Adipose tissue (tissue), 3 donors: Measurements from ENCODE around the gene RIPK1. TPM values are rescaled to one million over a fixed set of nuclear protein-coding genes. Genes with fewer than 3 reads are reported as not detected.
"Not testable (repeated sequence)": the region's sequence is repeated elsewhere in the genome, so short reads cannot be mapped to it uniquely, and the experiment has no call there.

ENCODE experiments used
- H3K27ac ChIP-seq: one replicate; pipeline ENCODE4 v1.5.1; 2013; ENCODE audit warnings: low read depth, low read length
- WGBS, 3 donors: extraction: QIAGEN DNeasy Blood & Tissue Kit; methylation state at CpG; one replicate each; pipeline ENCODE4 v1.1.7; 2013; 5-methylcytosine and 5-hydroxymethylcytosine counted together
- polyA plus RNA-seq, 3 donors: library from polyadenylated mRNA; stranded (reverse); fragments of 200-250 nt; gene quantifications; one replicate each; pipeline ENCODE4 v1.2.3, GENCODE V29; 2013
- donor health status: healthy with polysubstance abuse.
- donor health status: Bipolar disorder and iron deficiency.
- donor health status: healthy.

The RIPK1 gene
- polyA plus RNA-seq, 3 donors = 10.3 to 21.4 (median 20.0) TPM

DNA sequence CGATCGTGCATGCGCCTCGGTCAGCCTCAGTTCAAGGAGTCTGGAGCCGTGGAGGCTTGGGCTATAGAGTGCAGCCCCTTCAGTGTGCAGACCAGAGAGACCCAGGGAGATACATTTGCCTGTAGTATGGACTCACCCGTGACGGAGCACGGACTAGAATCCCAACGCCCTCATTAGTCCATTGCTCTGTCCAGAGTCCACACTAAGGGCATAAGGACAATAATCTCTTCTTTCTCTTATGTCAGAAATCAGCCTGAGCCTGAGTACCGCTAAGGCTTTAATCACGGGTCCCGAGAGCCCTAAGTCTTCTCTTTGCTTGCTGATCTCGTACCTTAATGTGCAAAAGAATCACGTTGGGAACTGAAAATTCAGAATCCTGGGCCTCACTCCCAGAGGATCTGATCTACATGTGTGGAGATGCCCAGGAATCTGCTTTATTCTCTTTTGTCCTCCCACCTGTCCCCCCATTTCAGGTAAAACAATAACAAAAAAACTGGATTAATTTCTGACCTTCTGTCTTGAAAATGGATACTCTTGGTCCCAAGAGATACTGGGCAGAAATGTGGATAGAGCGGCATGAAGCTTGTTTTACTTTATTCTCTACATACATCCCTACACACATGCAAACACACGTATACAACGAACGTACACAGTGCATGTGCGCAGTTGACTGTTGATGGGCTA is 50.9 kb downstream of the RIPK1 start:
- WGBS, 3 donors = 20 to 24% (median 23%) methylated on average over 19 of the region's 19 CpGs
- H3K27ac ChIP-seq = no peak overlapping the region

DNA sequence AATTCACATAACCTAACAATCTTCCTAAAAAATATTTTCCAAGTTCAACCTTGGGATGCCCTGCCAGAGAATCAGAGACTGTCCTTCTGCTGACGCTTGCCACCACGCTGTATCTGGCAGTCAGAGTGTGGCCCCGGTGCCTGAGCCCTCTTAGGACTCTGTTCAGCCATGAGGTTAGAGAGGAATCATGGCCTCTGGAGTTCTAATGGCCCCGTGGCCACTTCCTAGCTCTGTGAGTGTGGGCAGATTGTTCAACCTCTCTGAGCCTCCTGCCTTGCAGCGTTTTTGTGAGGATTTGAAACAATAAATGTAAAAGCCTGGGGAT is 52.4 kb downstream of the RIPK1 start:
- H3K27ac ChIP-seq = no peak overlapping the region
- 68 to 93% (median 85%) methylated on average over 5 of the region's 5 CpGs for WGBS, 3 donors

- WGBS, 3 donors = 91 to 93% (median 92%) methylated on average over 9 of the region's 9 CpGs
- H3K27ac ChIP-seq = no peak overlapping the region
These were observed 54.5 kb downstream of the RIPK1 start for GRCh38 chr6:3122823-3123182.

DNA sequence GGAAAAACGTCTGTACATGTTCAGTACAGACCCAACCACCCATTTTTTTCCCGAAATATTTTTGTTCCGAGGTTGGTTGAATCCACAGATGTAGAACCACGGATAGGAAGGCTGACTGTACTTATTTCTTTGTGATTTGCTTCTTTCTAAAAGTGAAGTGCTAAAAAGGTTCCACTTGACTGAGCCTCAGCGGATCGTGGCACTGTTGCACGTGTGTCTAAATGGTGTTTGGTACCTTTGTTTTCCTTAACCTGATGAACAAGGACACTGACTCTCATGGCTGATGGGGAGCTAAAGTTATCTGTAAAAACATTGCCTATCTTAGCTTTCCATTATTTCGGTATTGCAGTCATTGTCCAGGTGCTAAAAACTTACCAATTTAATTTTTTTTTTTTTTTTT is 56.4 kb downstream of the RIPK1 start:
- WGBS, 3 donors = 75 to 87% (median 86%) methylated on average over 8 of the region's 8 CpGs

GRCh38 chr6:3125815-3126214 is 57.5 kb downstream of the RIPK1 start:
- no peak overlapping the region for H3K27ac ChIP-seq
- WGBS, 3 donors = 36 to 47% (median 41%) methylated on average over 2 of the region's 2 CpGs

More for the DNA sequence above, 56.4 kb downstream of the RIPK1 start:
- H3K27ac ChIP-seq = no peak overlapping the region

GRCh38 chr6:3128356-3129108 is 60.2 kb downstream of the RIPK1 start:
- H3K27ac ChIP-seq = no peak overlapping the region
- WGBS, 3 donors = 70 to 91% (median 89%) methylated on average over 15 of the region's 15 CpGs

GRCh38 chr6:3131695-3132094 is 63.4 kb downstream of the RIPK1 start:
- H3K27ac ChIP-seq = no peak overlapping the region
- WGBS, 3 donors = 88 to 93% (median 90%) methylated on average over 13 to 15 of the region's 15 CpGs

- 86 to 94% (median 92%) methylated on average over 9 of the region's 9 CpGs for WGBS, 3 donors
These were observed 65.2 kb downstream of the RIPK1 start for GRCh38 chr6:3133515-3133914.

DNA sequence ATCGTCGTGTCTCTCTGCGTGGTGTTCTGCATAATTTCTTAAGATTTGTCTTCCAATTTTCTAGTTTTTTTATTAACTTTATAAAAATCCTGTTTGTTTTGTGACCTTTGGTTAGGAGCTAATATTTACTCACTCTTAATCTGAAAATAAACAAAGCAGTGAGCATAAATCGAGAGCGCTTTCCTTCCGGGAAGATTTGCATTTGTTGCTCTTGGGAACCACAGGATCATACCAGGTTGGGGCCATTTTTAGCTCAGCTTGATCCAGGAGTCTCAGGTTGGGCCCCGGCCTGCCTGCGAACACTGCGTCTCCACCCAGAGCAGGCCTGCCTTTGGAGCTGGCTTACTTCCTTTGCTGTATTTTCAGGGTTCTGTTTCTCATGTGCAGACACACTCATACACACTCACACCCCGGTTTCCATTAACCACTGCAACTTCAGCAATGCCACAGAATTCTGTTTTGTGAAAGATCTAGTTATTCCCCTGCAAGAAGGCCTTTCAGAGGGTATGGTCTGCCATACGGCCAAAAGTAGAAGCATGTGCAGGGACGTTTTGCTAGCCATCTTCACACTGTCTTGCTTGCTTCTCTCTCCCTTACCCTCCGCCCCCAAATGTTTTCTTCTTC is 67.5 kb downstream of the RIPK1 start:
- 37 to 94% (median 90%) methylated on average over 13 of the region's 13 CpGs for WGBS, 3 donors
- no peak overlapping the region for H3K27ac ChIP-seq

More at GRCh38 chr6:3133515-3133914, 65.2 kb downstream of the RIPK1 start:
- no peak overlapping the region for H3K27ac ChIP-seq

- H3K27ac ChIP-seq = no peak overlapping the region
- 42 to 92% (median 89%) methylated on average over 8 of the region's 8 CpGs for WGBS, 3 donors
These were observed 68.2 kb downstream of the RIPK1 start for GRCh38 chr6:3136292-3137011.

- WGBS, 3 donors = 57 to 95% (median 94%) methylated on average over 12 of the region's 12 CpGs
- H3K27ac ChIP-seq = no peak overlapping the region
These were observed 68.9 kb downstream of the RIPK1 start for GRCh38 chr6:3137057-3137777.

DNA sequence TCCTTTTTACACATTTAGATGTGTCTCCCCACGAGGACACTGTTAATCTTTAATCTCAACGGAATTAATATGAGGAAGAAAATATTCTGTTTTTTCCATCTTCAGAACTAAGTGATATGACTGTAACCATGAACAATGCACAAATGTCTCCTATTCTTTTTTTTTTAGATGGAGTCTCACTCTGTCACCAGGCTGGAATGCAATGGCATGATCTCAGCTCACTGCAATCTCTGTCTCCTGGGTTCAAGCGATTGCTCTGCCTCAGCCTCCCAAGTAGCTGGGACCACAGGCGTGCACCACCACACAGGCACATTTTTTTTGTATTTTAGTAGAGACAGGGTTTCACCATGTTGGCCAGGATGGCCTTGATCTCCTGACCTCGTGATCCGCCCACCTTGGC is 69.6 kb downstream of the RIPK1 start:
- H3K27ac ChIP-seq = not testable (repeated sequence)

DNA sequence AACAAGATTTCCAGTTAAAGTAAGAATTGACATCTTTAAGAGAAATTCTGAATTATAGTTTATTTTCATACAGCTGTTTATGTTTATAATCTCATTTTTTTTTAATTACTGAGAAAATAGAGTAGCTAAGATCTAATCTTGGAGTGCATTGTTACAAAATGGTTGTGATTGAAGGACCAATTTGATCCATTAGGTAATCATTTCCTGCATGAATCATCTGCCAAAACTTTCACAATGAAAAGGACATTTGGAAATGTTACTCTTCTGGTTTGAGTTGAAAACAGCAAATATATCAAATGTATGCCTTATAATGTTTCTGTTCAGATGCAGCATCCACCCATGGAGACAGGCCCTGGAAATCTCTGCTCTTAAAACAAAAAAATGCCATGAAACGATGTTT is 70.0 kb downstream of the RIPK1 start:
- 35 to 67% (median 56%) methylated on average over 1 of the region's 1 CpG for WGBS, 3 donors
- no peak overlapping the region for H3K27ac ChIP-seq

More for the DNA sequence above, 69.6 kb downstream of the RIPK1 start:
- 57 to 89% (median 88%) methylated on average over 6 of the region's 6 CpGs for WGBS, 3 donors

DNA sequence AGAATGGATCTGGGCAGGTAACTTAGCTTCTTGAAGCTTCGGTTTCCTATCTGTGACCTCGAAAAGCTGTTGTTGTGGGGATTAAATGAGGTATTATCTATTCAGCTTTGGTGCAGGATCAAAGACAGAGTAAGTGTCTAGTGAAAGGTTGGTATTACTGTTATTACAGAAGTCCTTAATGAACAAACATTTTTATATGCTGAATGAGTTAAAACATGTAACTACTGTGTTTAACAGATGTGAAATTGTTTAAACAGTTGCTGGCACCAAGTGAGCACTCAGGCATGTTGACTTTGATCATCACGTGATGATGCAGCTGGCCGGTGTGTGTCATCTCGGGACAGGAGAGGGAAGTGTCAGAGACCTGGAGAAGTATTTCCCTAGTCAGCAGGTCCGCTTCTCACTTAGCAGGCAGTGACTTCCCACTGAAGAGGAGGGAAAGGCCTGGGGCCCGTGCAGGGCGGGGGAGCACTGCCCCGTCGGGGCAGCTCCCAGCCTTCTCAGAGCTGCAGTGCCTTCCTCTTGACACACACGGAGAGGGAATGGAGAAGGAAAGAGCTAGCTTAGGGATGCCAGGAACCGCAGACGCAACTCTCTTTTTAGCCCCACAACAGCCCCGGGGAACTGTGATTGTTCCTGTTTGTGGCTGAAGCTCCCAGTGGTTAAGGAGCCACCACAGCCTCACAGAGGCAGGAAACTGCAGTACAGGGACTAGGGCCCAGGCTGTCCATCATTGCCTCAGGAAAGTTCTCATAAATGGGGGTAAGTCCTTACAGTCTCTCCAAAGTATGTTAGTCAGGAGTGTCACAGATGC is 71.0 kb downstream of the RIPK1 start:
- H3K27ac ChIP-seq = no peak overlapping the region
- WGBS, 3 donors = 25 to 45% (median 39%) methylated on average over 14 of the region's 14 CpGs

DNA sequence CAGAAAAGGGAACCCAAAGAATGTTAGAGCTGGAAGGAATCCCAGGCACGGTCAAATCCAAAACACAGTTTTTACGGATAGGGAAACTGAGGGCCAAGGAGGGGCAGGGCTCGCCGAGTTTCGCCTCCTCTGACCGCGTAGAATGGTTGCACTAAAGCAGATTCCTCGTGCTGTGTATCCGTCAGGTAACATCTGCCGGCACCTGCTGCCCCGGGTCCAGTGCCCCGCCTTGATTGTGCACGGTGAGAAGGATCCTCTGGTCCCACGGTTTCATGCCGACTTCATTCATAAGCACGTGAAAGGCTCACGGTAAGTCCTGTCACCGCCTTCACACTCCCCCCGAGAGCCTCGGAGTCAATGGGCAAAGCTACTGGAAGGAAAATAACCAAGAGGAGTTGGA is 71.9 kb downstream of the RIPK1 start:
- no peak overlapping the region for H3K27ac ChIP-seq
- 83 to 95% (median 95%) methylated on average over 20 of the region's 20 CpGs for WGBS, 3 donors

- no peak overlapping the region for H3K27ac ChIP-seq
These were observed 74.2 kb downstream of the RIPK1 start for GRCh38 chr6:3142536-3142935.

- no peak overlapping the region for H3K27ac ChIP-seq
- WGBS, 3 donors = 81 to 88% (median 87%) methylated on average over 6 of the region's 6 CpGs
These were observed 74.9 kb downstream of the RIPK1 start for GRCh38 chr6:3143158-3143557.

DNA sequence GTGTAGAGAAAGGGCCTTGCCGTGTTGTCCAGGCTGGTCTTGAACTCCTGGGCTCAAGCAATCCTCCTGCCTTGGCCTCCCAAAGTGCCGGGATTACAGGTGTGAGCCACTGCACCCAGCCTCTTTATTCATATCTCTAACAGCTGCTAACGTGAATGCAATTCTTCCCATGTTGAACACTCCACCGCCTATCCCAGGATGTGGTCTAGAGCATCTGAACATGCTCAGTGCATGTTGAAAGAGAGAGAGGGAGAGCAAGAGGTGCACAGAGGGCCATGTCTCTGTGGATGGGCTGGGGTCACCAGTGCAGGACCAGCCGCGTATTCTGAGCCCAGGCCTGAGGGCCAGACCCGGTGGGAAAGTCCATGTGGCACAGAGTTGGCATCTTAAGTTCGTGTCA is 76.3 kb downstream of the RIPK1 start:
- 74 to 87% (median 76%) methylated on average over 8 of the region's 8 CpGs for WGBS, 3 donors
- H3K27ac ChIP-seq = no peak overlapping the region
